GM19193 (cell line): ENCODE measurements around the gene CCL1.

Experiments used
- POLR2A ChIP-seq: IDR thresholded peaks from 4 replicates; pipeline ENCODE4 v1.6.1; 2011; ENCODE audit not compliant: insufficient read depth, insufficient read length; ENCODE audit errors: extremely low read depth

Gene CCL1

DNA sequence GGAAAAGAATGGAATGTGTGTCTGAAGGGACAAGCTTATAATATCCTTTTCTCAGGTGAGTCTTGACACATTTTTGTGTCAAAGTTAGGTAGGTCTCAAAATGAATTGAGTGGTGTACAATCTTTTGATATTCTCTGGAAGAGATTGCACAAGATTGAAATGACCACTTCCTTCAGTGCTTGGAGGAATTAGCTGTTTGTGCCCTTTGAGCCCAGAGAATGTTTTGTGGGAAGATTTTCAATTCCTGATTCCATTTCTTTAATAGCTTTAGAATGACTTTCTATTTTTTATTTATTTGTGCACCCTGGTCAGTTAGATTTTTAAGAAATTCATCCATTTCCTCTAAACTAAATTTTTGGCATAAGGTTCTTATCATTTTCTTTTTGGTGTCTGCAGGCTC is 8.4 kb downstream of the CCL1 start:
- no peak for TF ChIP-seq POLR2A

DNA sequence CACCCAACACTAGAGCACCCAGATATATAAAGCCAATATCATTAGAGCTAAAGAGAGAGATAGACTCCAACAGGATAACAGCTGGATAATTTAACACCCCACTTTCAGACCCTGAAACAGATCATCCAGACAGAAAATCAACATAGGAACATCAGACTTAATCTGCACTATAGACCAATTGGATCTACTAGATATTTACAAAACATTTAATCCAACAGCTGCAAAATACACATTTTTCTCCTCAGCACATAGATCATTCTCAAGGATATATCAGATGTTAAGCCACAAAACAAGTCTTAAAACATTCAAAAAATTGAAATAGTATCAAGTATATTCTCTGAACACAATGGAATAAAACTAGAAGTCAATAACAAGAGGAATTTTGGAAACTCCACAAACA is 10.8 kb downstream of the CCL1 start:
- TF ChIP-seq POLR2A: no peak

DNA sequence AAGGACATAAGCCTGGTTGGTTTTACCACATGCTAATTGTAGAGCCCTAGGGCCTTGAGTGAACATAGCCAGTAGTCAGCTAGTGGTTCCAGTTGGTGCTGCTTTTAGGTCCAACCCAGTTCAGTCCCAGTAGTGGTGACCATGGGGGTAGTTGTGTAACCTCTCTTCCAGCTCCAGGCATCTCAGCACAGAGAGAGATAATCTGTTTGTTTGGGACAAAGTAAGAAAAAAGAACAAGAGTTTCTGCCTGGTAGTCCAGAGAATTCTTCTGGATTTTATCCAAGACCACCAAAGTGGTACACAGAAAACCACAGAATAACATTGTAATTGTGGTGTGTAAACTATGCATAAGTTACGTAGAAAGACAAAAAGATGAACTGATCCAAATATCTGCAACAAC is 11.9 kb downstream of the CCL1 start:
- TF ChIP-seq POLR2A: no peak

DNA sequence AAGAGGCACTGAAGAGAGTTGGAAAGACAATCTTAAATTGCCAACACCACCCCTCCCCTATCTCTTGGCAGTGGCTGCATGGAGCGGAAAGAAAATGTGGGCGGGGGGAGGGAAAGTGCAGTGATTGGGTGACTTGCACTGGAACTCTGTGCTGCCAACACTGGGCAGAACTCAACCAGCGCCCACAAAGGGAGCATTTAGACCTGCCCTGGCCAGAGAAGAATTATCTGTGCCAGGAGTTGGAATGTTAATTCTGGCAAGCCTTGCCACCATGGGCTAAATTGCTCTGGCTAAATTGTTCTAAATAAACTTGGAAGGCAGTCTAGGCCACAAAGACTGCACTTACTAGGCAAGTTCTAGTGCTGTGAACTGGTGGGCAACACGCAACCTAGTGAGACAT is 13.3 kb downstream of the CCL1 start:
- no peak for TF ChIP-seq POLR2A

DNA sequence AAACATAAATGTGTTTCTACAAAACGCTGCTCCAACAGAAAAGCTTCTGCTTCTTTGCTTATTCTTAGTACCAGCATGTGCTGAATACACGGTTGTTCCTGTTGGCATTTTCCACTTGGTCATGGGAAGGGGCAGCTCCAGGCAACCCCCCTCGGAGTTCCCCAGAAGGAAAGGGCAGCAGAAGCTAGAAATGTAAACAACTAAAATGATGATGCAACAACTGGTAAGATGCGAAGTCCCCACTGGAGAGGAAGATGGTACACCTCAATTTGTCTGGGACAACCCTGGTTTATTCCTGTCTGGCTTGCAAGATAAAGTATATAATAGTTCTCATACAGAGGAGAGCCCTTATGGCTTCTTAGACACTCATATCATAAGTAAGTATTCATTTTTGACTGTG is 16.0 kb downstream of the CCL1 start:
- no peak for TF ChIP-seq POLR2A

DNA sequence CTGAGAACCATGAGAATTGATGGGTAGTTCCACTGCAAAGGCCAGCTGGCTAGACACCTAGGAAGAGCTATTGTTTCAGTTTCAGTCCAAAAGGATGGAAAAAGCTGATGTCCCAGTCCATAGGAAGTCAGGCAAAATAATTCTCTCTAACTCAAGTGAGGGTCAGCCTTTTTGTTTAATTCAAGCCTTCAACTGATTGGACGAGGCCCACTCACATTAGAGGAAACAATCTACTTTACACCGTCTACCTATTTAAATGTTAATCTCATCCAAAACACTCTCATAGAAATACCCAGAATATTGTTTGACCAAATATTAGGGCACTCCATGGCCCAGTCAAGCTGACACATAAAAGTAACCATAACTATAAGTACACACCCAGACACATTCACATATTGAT is 21.1 kb downstream of the CCL1 start:
- no peak for TF ChIP-seq POLR2A

DNA sequence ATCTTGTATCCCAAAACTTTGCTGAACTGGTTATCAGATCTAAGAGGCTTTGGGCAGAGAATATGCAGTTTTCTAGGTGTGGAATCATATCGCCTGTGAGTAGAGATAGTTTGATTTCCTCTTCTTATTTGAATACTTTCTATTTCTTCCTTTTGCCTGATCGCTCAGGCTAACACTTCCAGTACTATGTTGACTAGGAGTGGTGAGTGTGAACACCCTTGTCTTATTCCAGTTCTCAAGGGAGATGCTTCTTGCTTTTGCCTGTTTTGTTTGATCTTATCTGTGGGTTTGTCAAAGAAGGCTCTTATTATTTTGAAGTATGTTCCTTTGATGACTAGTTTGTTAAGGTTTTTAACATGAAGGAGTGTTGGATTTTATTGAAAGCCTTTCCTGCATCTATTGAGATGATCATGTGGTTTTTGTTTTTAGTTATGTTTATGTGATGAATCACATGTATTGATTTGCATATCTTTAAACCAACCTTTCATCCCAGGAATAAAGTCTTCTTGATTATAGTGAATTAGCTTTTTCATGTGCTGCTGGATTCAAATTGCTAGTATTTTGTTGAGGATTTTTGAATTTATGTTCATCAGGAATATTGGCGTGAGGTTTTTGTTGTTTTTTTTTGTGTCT is 23.8 kb downstream of the CCL1 start:
- no peak for TF ChIP-seq POLR2A

DNA sequence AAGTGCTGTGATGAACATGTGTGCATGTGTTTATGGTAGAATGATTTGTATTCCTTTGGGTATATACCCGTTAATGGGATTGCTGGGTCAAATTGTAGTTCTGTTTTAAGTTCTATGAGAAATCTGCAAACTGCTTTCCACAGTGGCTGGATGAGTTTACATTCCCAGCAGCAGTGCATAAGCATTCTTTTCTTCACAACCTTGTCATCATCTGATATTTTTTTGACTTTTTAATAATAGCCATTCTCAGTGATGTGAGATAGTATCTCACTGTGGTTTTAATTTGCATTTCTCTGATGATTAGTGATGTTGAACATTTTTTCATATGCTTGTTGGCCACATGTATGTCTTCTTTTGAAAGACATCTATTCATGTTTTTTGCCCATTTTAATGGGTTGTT is 25.3 kb downstream of the CCL1 start:
- no peak for TF ChIP-seq POLR2A

DNA sequence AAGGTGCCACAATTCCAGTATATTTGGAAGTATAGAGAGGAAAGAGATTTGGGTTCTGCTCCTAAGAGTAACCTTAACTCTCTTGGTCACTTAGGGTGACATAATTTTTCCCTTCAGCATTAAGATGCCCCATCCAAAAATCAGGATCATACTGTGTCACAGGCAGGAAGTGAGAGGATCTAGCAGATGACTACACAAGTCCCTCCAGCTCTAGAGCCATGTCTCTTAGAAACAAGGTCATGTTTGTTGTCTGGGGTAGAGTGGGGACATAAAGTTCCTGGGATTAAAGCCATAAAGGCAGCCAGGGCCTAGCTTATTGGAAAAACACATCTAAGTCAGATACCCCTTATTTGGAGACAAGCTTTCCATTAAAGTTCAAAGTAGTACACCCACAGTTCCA is 41.1 kb downstream of the CCL1 start:
- no peak for TF ChIP-seq POLR2A

DNA sequence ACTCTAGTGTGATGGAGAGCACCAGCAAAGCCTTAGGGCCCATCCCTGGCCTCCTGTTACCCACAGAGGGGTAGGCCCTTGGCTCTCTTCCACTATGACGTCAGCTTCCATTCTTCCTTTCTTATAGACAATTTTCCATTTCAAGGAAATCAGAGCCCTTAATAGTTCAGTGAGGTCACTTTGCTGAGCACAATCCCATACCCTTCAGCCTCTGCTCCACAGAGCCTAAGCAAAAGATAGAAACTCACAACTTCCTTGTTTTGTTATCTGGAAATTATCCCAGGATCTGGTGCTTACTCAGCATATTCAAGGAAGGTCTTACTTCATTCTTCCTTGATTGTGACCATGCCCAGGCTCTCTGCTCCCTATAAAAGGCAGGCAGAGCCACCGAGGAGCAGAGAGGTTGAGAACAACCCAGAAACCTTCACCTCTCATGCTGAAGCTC is 44.0 kb downstream of the CCL1 start, which contains the start of gene CCL8:
CCL8 (plus strand) TSS at position 397 of the 445 bp plus-strand sequence. CDS start 67 bp downstream, outside the sequence.
- TF ChIP-seq POLR2A: no peak

DNA sequence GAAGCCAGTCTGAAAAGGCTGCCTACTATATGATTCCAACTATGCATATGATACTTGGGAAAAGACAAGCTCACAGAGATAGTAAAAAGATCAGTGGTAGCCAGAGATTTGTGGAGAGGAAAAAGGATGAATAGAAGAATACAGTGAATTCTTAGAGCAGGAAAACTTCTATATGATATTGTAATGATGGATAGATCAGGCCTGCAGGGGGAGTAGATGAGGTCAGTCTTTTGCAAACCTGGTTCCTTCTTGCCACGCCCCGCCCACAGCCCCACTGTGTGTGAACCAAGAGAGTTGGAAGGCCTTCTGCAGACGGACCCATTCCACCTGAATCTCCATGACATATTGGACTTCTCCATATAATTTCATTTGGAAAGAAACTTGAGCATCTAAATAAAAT is 44.6 kb downstream of the CCL1 start:
- no peak for TF ChIP-seq POLR2A

DNA sequence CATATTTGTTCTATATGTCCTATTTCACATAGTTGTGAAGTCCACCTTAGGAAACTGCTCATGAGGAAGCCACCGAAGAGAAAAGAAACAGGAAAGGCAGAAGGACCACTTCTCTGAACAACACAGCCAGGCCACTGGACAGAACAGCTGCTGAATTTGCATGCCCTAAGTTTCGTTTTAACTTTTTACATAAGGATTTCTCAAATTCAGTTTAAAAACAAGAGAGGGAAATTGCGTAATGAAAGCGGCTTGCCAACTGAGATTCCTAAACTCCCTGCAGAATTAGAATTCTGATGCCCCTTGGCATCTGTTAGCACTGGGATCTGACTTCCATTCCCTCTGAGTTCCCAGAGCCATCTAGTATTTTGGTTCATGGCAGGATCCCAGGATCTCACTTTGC is 48.8 kb downstream of the CCL1 start:
- TF ChIP-seq POLR2A: no peak

DNA sequence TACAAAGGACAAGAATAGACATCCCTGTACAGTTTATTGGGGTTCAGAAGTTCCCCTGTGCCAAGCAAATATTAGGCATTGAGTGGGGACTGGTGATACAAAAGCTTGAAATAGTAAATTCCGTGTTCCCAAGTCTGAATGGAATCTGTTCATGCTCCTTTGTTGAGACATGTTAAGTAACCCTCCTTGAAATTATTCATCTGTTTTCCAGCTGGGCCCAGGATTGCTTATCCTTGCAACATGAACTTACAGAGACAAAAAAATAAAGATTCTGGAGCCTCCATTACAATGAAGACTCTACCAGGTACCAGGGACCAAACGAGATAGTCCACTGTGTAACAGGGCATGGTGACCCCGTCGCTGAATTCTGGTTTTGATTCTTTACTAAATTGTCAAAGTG is 49.9 kb downstream of the CCL1 start:
- TF ChIP-seq POLR2A: no peak

DNA sequence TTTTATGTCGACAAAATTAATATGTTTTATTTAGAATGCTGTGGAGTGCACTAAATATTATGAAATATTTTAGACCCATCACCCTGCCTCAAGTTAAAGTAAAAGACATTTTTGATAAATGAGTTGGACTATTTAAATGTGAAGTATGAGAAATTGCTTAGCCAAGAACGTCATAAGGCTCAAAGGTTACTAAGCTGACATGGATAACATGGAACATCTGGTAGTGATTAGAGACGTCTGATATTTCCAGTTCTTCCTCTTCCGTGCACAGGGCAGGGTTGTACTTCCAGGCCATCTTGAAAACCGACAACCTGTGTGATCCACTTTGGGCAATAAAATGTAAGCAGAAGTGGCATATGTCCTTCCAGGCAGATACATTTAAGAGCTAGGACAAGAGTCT is 51.0 kb downstream of the CCL1 start:
- TF ChIP-seq POLR2A: no peak

DNA sequence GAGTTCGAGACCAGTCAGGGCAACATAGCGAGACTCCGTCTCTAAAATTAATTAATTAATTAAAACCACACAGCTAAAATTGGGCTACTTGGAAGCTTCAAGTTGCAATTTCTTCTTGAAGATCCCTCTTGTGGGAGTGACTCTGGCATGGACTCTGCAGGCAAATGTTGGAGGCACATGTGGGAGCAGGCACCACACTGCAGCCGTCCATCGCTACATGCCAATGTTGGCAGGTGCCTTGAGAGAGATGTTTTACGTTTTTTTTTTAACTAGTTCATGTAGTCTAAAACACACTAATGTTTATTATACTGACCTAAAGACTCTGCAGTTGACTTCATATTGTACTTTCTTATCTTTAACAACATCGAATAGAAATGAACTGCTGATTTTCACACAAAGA is 51.7 kb downstream of the CCL1 start:
- TF ChIP-seq POLR2A: no peak
